MM.1S (cell line): ENCODE results near the gene CREBBP.

Experiments
- EZH2phosphoT487 ChIP-seq: fragments of 300-600 bp; sonication (generic); IDR thresholded peaks from 2 replicates; pipeline ENCODE4 v1.6.1; 2018; ENCODE audit warnings: antibody characterized with exemption, low read length
- TF ChIP-seq, protein P1 (sequence below): fragments of 300-600 bp; sonication (generic); IDR thresholded peaks from 2 replicates; pipeline ENCODE4 v1.5.1; 2016; ENCODE audit warnings: antibody characterized with exemption, low read length, mixed read lengths

DNA sequence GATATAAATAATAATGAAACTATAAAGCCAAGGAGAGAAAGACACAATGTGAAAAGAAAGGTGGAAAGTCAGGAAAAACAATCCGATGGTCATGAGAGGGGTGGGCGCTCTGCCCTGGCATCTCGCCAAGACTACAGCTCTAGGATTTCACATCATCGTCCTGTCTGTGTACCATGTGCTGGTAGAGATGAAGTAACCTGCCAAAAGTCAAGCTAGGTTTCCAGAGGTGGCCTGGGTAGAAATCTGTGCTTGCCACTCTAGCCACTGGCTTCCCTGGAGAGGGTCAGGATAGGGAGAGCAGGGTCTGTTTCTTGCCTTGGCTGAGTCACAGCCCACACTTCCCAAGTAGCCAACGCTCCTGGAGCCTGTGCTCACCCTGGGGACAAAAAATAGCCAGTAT lies 132.2 kb downstream of the CREBBP start:
- TF ChIP-seq, protein P1, sequence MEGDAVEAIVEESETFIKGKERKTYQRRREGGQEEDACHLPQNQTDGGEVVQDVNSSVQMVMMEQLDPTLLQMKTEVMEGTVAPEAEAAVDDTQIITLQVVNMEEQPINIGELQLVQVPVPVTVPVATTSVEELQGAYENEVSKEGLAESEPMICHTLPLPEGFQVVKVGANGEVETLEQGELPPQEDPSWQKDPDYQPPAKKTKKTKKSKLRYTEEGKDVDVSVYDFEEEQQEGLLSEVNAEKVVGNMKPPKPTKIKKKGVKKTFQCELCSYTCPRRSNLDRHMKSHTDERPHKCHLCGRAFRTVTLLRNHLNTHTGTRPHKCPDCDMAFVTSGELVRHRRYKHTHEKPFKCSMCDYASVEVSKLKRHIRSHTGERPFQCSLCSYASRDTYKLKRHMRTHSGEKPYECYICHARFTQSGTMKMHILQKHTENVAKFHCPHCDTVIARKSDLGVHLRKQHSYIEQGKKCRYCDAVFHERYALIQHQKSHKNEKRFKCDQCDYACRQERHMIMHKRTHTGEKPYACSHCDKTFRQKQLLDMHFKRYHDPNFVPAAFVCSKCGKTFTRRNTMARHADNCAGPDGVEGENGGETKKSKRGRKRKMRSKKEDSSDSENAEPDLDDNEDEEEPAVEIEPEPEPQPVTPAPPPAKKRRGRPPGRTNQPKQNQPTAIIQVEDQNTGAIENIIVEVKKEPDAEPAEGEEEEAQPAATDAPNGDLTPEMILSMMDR = no peak
- no peak for TF ChIP-seq EZH2phosphoT487
